Loucy (cell line): Measurements from ENCODE around the gene FAM9B.

Experiments used
- CTCF ChIP-seq: fragments of 200-600 bp; sonication (generic); conservative IDR thresholded peaks from 2 replicates; pipeline ENCODE4 v1.5.1; 2014; ENCODE audit warnings: mild to moderate bottlenecking, antibody characterized with exemption, low read length
- EZH2phosphoT487 ChIP-seq: fragments of 200-600 bp; IDR thresholded peaks from 2 replicates; pipeline ENCODE4 v1.6.1; 2018; ENCODE audit warnings: antibody characterized with exemption, mild to moderate bottlenecking, moderate library complexity, borderline replicate concordance

GRCh38 chrX:9048801-9049200 is 14.9 kb upstream of the FAM9B start:
- TF ChIP-seq CTCF = no peak
- no peak for TF ChIP-seq EZH2phosphoT487
